Ovary (tissue), 9 donors: ENCODE measurements around the gene PRKCD. TPM values are rescaled to one million over a fixed set of nuclear protein-coding genes. Genes with fewer than 3 reads are reported as not detected.
A peak's percentile ranks its signal among the peaks of the same experiment; 100 is the strongest.

Source experiments
- DNase-seq, 5 donors: peaks; one replicate each; pipeline ENCODE4 v3.0.0-alpha.2; 2019 to 2020
- H3K27ac ChIP-seq, 2 donors: fragments of 200-600 bp; one replicate each; pipeline versions ENCODE4 v1.5.1 to v1.8.0; 2019 to 2022
- H3K27me3 ChIP-seq: fragments of 200-600 bp; one replicate; pipeline ENCODE4 v1.8.0; 2022
- H3K36me3 ChIP-seq: fragments of 200-600 bp; sonication (generic); one replicate; pipeline ENCODE4 v1.5.1; 2019
- H3K4me1 ChIP-seq: one replicate; pipeline ENCODE4 v1.8.1; 2013; ENCODE audit warnings: mild to moderate bottlenecking, moderate library complexity; ENCODE audit not compliant: insufficient read depth
- H3K4me3 ChIP-seq: fragments of 200-600 bp; sonication (generic); one replicate; pipeline ENCODE4 v1.5.1; 2017
- H3K9me3 ChIP-seq, 2 donors: fragments of 200-600 bp in 1 of 2; sonication (generic) in 1 of 2; one replicate each; pipeline versions ENCODE4 v1.5.1 to v1.8.1; 2013 to 2019; ENCODE audit warnings: mild to moderate bottlenecking in 1 of 2, moderate library complexity in 1 of 2
- CTCF ChIP-seq, 3 donors: fragments of 450-650 bp in 2 of 3; fragments of 200-600 bp in 1 of 3; IDR thresholded peaks; one replicate each; pipeline versions ENCODE4 v1.5.1 to v1.8.0; 2016 to 2022; ENCODE audit warnings: antibody characterized with exemption in 3 of 3, mild to moderate bottlenecking in 1 of 3
- EP300 ChIP-seq: sonication (generic); formaldehyde crosslinking; IDR thresholded peaks from one replicate; pipeline ENCODE4 v1.6.1; 2017; ENCODE audit warnings: antibody characterized with exemption
- POLR2A ChIP-seq: fragments of 450-650 bp; IDR thresholded peaks from one replicate; pipeline ENCODE4 v1.6.1; 2017; ENCODE audit warnings: antibody characterized with exemption, mild to moderate bottlenecking, moderate library complexity
- WGBS, 3 donors: extraction: QIAGEN DNeasy Blood & Tissue Kit in 1 of 3; methylation state at CpG; one replicate each; pipeline versions ENCODE4 v1.1.5 to v1.1.7; 2013 to 2017; 5-methylcytosine and 5-hydroxymethylcytosine counted together
- intact Hi-C, 4 donors: fragments of 100-400 bp; cut with DNase I; formaldehyde crosslinking; loops; one replicate each; pipeline versions ENCODE4 v1.11.0 to v1.15.1; 2022 to 2023
- polyA plus RNA-seq, 2 donors: library from polyadenylated mRNA; stranded (reverse); fragments of 200-250 nt in 1 of 2; fragments of 350-450 nt in 1 of 2; fragmentation: Illumina TruSeq in 1 of 2; extraction: RNeasy Lipid Tissue Mini Kit (QIAGEN cat#74804) in 1 of 2; gene quantifications; one replicate each; pipeline ENCODE4 v1.2.3, GENCODE V29; 2013 to 2014
- total RNA-seq, 7 donors: library from RNA; depleted of rRNA in 2 of 7; stranded (reverse); fragments of >200 nt in 2 of 7; fragmentation: NEBNext Ultra II Directional in 3 of 7; extraction: Animal tissue kit (Norgen Biotek cat#: 25700) in 3 of 7; gene quantifications; one replicate each; pipeline versions ENCODE4 v1.1.0 to v1.2.4, GENCODE V29; 2016 to 2023
- donor health status: DM: no; HTN: no; CAD: no; lungs with moderate emphysema.
- donor health status: DM: no; HTN: no; CAD: no.
- donor health status: Bipolar disorder and iron deficiency.
- donor health status: DM: yes; HTN: yes; CAD: no.
- donor health status: DM: no; HTN: no; CAD: no.
- donor health status: DM: yes; HTN: yes; CAD: no.

Gene PRKCD
- total and polyA plus RNA-seq, 9 donors = 6.6 to 22.2 (median 15.2) TPM

- Histone ChIP-seq H3K27me3 (no peaks in the 10 kb centered on the region), H3K36me3 (no peaks in the 10 kb centered on the region), H3K4me1 (no peaks in the 10 kb centered on the region), H3K9me3 (no peaks in the 10 kb centered on the region), H3K27ac (no peak overlapping the region), H3K4me3 (no peak overlapping the region)
- 78 to 79% (median 79%) methylated on average over 2 of the region's 2 CpGs for WGBS, 3 donors
- intact Hi-C loops = no loop called here
- no peak for TF ChIP-seq POLR2A
- TF ChIP-seq CTCF (IDR thresholded peaks at IDR 0.05) = no peak
- TF ChIP-seq EP300 = no peak
- DNase-seq = no peak
These were observed 57.1 kb downstream of the PRKCD start for GRCh38 chr3:53218131-53218530.

- no peaks in the 10 kb centered on the region for H3K4me1 ChIP-seq
- 41 to 48% (median 41%) methylated on average over 10 of the region's 10 CpGs for WGBS, 3 donors
- H3K4me3 ChIP-seq = no peak overlapping the region
- H3K36me3 ChIP-seq = no peaks in the 10 kb centered on the region
- DNase-seq = peak; percentile 63 to 85 (median 76)
- H3K27ac ChIP-seq = no peak overlapping the region
- TF ChIP-seq EP300 (no peak), CTCF (IDR thresholded peaks at IDR 0.05) (peak; percentile 55 to 65 (median 63)), POLR2A (no peak)
- H3K27me3 ChIP-seq = no peaks in the 10 kb centered on the region
- no peaks in the 10 kb centered on the region for H3K9me3 ChIP-seq
- intact Hi-C loops = no loop called here
These were observed 59.0 kb downstream of the PRKCD start for GRCh38 chr3:53219895-53220483.

GRCh38 chr3:53221345-53221744, 60.3 kb downstream of the PRKCD start:
- no peaks in the 10 kb centered on the region for H3K9me3 ChIP-seq
- no peaks in the 10 kb centered on the region for H3K27me3 ChIP-seq
- 87 to 92% (median 88%) methylated on average over 4 of the region's 4 CpGs for WGBS, 3 donors
- no peak overlapping the region for H3K4me3 ChIP-seq
- intact Hi-C loops = no loop called here
- H3K4me1 ChIP-seq = no peaks in the 10 kb centered on the region
- no peak for DNase-seq
- H3K36me3 ChIP-seq = no peaks in the 10 kb centered on the region
- TF ChIP-seq EP300 (no peak), POLR2A (no peak), CTCF (IDR thresholded peaks at IDR 0.05) (no peak)
- H3K27ac ChIP-seq = no peak overlapping the region

- 90 to 98% (median 93%) methylated on average over 3 of the region's 3 CpGs for WGBS, 3 donors
- Histone ChIP-seq H3K27ac (no peak overlapping the region), H3K4me3 (no peak overlapping the region), H3K9me3 (no peaks in the 10 kb centered on the region), H3K36me3 (no peaks in the 10 kb centered on the region), H3K4me1 (no peaks in the 10 kb centered on the region), H3K27me3 (no peaks in the 10 kb centered on the region)
- DNase-seq = no peak
- TF ChIP-seq CTCF (IDR thresholded peaks at IDR 0.05) = no peak
- TF ChIP-seq POLR2A = no peak
- no peak for TF ChIP-seq EP300
- intact Hi-C loops = no loop called here
These were observed 60.8 kb downstream of the PRKCD start for GRCh38 chr3:53221827-53222182.
